ENCODE results near the gene ANKRD31. TPM values are rescaled to one million over a fixed set of nuclear protein-coding genes. Genes with fewer than 3 reads are reported as not detected.
"Not testable (repeated sequence)": the region's sequence is repeated elsewhere in the genome, so short reads cannot be mapped to it uniquely, and the experiment has no call there.

ANKRD31 gene
- polyA plus RNA-seq, 2 of the 4 experiments (the other 2 are of a cell fraction) = 0.15 to 0.49 TPM

DNA sequence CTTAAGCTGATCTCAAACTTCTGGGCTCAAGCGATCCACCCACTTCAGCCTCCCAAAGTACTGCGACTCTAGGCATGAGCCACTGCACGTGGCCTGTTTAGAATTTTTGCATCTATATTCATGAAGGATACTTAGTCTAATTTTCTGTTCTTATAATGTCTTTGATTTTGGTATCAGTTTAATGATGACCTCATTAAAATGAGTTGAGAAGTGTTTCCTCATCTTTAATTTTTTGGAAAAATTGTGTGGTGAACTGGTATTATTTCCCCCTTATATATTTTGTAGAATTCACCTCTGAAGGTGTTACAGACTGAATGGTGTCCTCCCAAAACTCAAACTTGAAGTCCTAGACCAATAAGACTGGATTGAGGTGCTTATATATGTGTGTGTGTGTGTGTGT, 46.5 kb downstream of the ANKRD31 start (continued):
- TF ChIP-seq HOXB5 (CRISPR knock-in tag; IDR thresholded peaks at IDR 0.05) (no peak), HOXA7 (CRISPR knock-in tag; IDR thresholded peaks at IDR 0.05) (no peak)

DNA sequence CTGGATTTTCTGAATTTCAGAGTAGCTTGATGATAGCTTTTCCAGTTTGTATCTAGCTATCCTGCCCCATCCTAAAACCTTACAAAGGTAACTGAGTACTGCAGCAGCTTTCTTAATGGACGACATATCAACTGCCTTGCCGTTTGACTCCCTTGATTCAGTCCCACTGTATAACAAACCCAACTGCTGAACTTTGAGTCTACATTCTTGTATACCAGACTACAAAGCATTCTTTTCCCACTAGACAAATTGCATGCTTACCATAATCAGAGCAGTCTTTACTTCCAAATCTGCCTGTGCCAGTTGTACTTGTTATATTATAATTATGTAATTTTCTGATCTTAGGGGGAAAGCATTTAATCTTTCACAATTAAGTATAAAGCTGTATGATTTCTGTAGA, 47.3 kb downstream of the ANKRD31 start:
- WGBS (ENCODE audit: missing lambda C conversion rate) = 15% methylated on average over 2 of the region's 2 CpGs
- H3K4me3 ChIP-seq = no peak overlapping the region
- H3K9me3 ChIP-seq = no peaks in the 10 kb centered on the region
- ATAC-seq (no peak), FAIRE-seq (no peak), DNase-seq (ENCODE audit: low read depth in 1 of 2, low spot score in 1 of 2) (no peak)
- no peak overlapping the region for H3K4me2 ChIP-seq
- ChIA-PET POLR2A (no interaction called here), CTCF (no interaction called here)
- no peaks in the 10 kb centered on the region for H3K4me1 ChIP-seq
- no peak overlapping the region for H3K27ac ChIP-seq
- no peak for TF ChIP-seq SMC3 (IDR thresholded peaks at IDR 0.05)
- no peak for TF ChIP-seq CEBPB (IDR thresholded peaks at IDR 0.05)
- no peak for TF ChIP-seq KDM1A (IDR thresholded peaks at IDR 0.05; ENCODE audit: low read depth)
- no peak for TF ChIP-seq PBX3 (IDR thresholded peaks at IDR 0.05)
- TF ChIP-seq NFE2L2 (conservative IDR thresholded peaks at IDR 0.05; ENCODE audit: low read length) = no peak
- TF ChIP-seq, protein P1, sequence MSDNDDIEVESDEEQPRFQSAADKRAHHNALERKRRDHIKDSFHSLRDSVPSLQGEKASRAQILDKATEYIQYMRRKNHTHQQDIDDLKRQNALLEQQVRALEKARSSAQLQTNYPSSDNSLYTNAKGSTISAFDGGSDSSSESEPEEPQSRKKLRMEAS (IDR thresholded peaks at IDR 0.05) = no peak
- TF ChIP-seq GATA3 (IDR thresholded peaks at IDR 0.05; ENCODE audit: borderline replicate concordance) = no peak
- no peak for TF ChIP-seq FOXS1 (CRISPR knock-in tag; IDR thresholded peaks at IDR 0.05)
- no peak for TF ChIP-seq USF2 (IDR thresholded peaks at IDR 0.05)
- no peak for TF ChIP-seq FOSB (CRISPR knock-in tag; IDR thresholded peaks at IDR 0.05)

DNA sequence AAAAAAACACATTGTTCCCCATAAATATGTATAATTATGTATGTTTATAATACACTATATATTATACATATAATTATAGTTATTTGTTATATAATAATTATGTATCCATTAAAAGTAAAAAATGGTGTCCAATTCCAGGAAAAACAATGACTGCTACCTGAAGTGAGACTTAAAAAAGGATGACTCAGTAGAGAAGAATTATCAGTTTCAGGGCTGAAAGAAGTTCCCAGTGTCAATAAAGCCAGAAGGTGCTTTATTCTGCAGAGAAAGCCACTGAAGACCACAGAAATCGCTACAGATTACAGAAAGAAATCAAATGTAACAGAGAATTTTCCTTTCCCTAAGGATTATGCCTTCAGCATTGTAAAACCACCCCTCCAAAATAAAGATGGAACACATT, 50.9 kb downstream of the ANKRD31 start:
- no peaks in the 10 kb centered on the region for H3K9me3 ChIP-seq
- 3% methylated on average over 1 of the region's 1 CpG for WGBS (ENCODE audit: missing lambda C conversion rate)
- ATAC-seq (no peak), DNase-seq (ENCODE audit: low read depth in 1 of 2, low spot score in 1 of 2) (no peak), FAIRE-seq (no peak)
- no peaks in the 10 kb centered on the region for H3K4me1 ChIP-seq
- POLR2A ChIA-PET = no interaction called here
- no peak overlapping the region for H3K4me3 ChIP-seq
- H3K27ac ChIP-seq = no peak overlapping the region
- TF ChIP-seq KDM5A (IDR thresholded peaks at IDR 0.05) (no peak), JUN (IDR thresholded peaks at IDR 0.05) (no peak), HDAC2 (IDR thresholded peaks at IDR 0.05) (no peak), TP53 (CRISPR knock-in tag; IDR thresholded peaks at IDR 0.05) (no peak), RARB (CRISPR knock-in tag; IDR thresholded peaks at IDR 0.05) (no peak), REST (IDR thresholded peaks at IDR 0.05) (no peak), NPAS2 (CRISPR knock-in tag; IDR thresholded peaks at IDR 0.05; ENCODE audit: borderline replicate concordance) (no peak), POLR2A (IDR thresholded peaks at IDR 0.05; ENCODE audit: low read length) (no peak), CHD2 (IDR thresholded peaks at IDR 0.05; ENCODE audit: low read length, partially characterized antibody) (no peak), CBX2 (IDR thresholded peaks at IDR 0.05; ENCODE audit: borderline replicate concordance, low read depth) (no peak), POLR2AphosphoS2 (conservative IDR thresholded peaks at IDR 0.05; ENCODE audit: low read length) (no peak), CTCF (IDR thresholded peaks at IDR 0.05) (no peak), CBX8 (IDR thresholded peaks at IDR 0.05) (no peak), NFE2L2 (conservative IDR thresholded peaks at IDR 0.05; ENCODE audit: low read length) (no peak), PHF8 (IDR thresholded peaks at IDR 0.05; ENCODE audit: borderline replicate concordance, low read depth) (no peak), ZFP36 (IDR thresholded peaks at IDR 0.05; ENCODE audit: borderline replicate concordance, partially characterized antibody) (no peak)
- TF ChIP-seq, protein P2, sequence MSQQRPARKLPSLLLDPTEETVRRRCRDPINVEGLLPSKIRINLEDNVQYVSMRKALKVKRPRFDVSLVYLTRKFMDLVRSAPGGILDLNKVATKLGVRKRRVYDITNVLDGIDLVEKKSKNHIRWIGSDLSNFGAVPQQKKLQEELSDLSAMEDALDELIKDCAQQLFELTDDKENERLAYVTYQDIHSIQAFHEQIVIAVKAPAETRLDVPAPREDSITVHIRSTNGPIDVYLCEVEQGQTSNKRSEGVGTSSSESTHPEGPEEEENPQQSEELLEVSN (IDR thresholded peaks at IDR 0.05; ENCODE audit: borderline replicate concordance, low read depth) = no peak
- TF ChIP-seq, protein P1 (IDR thresholded peaks at IDR 0.05) = no peak
- CTCF ChIA-PET = no interaction called here
- H3K4me2 ChIP-seq = no peak overlapping the region

GRCh38 chr5:75176009-75176408, 60.7 kb downstream of the ANKRD31 start:
- FAIRE-seq; POLR2A ChIA-PET; CTCF ChIA-PET; H3K4me1 ChIP-seq; H3K4me2 ChIP-seq; DNase-seq (ENCODE audit: low read depth in 1 of 2, low spot score in 1 of 2); ATAC-seq; H3K27ac ChIP-seq; H3K9me3 ChIP-seq; H3K4me3 ChIP-seq: not testable (repeated sequence)
- WGBS (ENCODE audit: missing lambda C conversion rate) = 30% methylated on average over 5 of the region's 7 CpGs
